Tibial nerve (tissue), 4 donors: Measurements from ENCODE around the gene SRPRB. TPM values are rescaled to one million over a fixed set of nuclear protein-coding genes. Genes with fewer than 3 reads are reported as not detected.

Experiments used
- DNase-seq, 2 donors: peaks; one replicate each; pipeline ENCODE4 v3.0.0-alpha.2; 2019; ENCODE audit warnings: low spot score in 2 of 2
- H3K27ac ChIP-seq, 4 donors: fragments of 200-600 bp; sonication (generic) in 3 of 4; one replicate each; pipeline ENCODE4 v1.5.1; 2017 to 2019; ENCODE audit warnings: mild to moderate bottlenecking in 1 of 4
- H3K27me3 ChIP-seq, 2 donors: fragments of 200-600 bp; sonication (generic) in 1 of 2; one replicate each; pipeline versions ENCODE4 v1.5.1 to v1.6.0; 2017 to 2019
- H3K36me3 ChIP-seq, 3 donors: fragments of 200-600 bp; sonication (generic); one replicate each; pipeline ENCODE4 v1.5.1; 2018 to 2019
- H3K4me1 ChIP-seq, 4 donors: fragments of 200-600 bp; sonication (generic) in 3 of 4; one replicate each; pipeline ENCODE4 v1.5.1; 2017 to 2019
- H3K4me3 ChIP-seq, 4 donors: fragments of 200-600 bp; sonication (generic) in 3 of 4; one replicate each; pipeline ENCODE4 v1.5.1; 2017 to 2019; ENCODE audit warnings: mild to moderate bottlenecking in 1 of 4, moderate library complexity in 1 of 4
- H3K9me3 ChIP-seq, 4 donors: fragments of 200-600 bp; sonication (generic) in 3 of 4; one replicate each; pipeline ENCODE4 v1.5.1; 2017 to 2019
- EP300 ChIP-seq, 2 donors: sonication (generic); formaldehyde crosslinking; IDR thresholded peaks; one replicate each; pipeline ENCODE4 v1.6.1; 2017; ENCODE audit warnings: antibody characterized with exemption in 2 of 2, mild to moderate bottlenecking in 1 of 2
- POLR2A ChIP-seq, 2 donors: fragments of 450-650 bp; IDR thresholded peaks; one replicate each; pipeline ENCODE4 v1.6.1; 2017; ENCODE audit warnings: antibody characterized with exemption in 2 of 2, mild to moderate bottlenecking in 2 of 2, moderate library complexity in 2 of 2
- WGBS, 2 donors: methylation state at CpG; one replicate each; pipeline ENCODE4 v1.1.5; 2018; 5-methylcytosine and 5-hydroxymethylcytosine counted together
- total RNA-seq, 4 donors: library from RNA; depleted of rRNA; stranded (reverse); fragments of >200 nt; gene quantifications; one replicate each; pipeline ENCODE4 v1.1.0, GENCODE V29; 2016
- TF ChIP-seq, protein P1 (sequence below), 5 experiments: fragments of 200-600 bp in 3 of 5; fragments of 450-650 bp in 2 of 5; sonication (generic) in 3 of 5; IDR thresholded peaks; one replicate each; pipeline ENCODE4 v1.5.1; 2016 to 2019; ENCODE audit warnings: antibody characterized with exemption in 5 of 5, mild to moderate bottlenecking in 3 of 5, moderate library complexity in 2 of 5

SRPRB gene
- total RNA-seq, 4 donors from 2014 or later: 14.3 to 19.7 (median 18.0) TPM

DNA sequence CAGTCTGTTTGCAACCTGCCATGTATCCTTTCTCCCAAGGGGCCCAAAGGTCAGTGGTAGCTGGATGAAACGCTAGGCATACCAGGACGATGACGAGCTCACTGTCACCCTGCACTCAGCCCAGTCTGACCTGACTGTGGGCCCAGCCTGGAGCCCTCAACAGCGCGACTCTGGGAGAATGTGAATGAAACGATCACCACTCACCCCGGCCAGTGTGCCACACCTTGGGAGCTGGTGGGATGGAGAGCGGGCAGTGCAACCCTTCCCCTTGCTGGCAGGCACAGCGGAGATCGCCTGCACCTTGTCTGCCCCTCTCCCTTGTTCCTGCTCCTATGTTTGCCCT, 27.2 kb downstream of the SRPRB start:
- Histone ChIP-seq H3K4me3 (no peak overlapping the region), H3K27ac (no peak overlapping the region), H3K36me3 (no peaks in the 10 kb centered on the region), H3K27me3 (no peaks in the 10 kb centered on the region), H3K9me3 (no peaks in the 10 kb centered on the region), H3K4me1 (no peaks in the 10 kb centered on the region)
- no peak for TF ChIP-seq POLR2A (IDR thresholded peaks at IDR 0.05)
- TF ChIP-seq, protein P1, sequence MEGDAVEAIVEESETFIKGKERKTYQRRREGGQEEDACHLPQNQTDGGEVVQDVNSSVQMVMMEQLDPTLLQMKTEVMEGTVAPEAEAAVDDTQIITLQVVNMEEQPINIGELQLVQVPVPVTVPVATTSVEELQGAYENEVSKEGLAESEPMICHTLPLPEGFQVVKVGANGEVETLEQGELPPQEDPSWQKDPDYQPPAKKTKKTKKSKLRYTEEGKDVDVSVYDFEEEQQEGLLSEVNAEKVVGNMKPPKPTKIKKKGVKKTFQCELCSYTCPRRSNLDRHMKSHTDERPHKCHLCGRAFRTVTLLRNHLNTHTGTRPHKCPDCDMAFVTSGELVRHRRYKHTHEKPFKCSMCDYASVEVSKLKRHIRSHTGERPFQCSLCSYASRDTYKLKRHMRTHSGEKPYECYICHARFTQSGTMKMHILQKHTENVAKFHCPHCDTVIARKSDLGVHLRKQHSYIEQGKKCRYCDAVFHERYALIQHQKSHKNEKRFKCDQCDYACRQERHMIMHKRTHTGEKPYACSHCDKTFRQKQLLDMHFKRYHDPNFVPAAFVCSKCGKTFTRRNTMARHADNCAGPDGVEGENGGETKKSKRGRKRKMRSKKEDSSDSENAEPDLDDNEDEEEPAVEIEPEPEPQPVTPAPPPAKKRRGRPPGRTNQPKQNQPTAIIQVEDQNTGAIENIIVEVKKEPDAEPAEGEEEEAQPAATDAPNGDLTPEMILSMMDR (IDR thresholded peaks at IDR 0.05): no peak
- no peak for TF ChIP-seq EP300 (IDR thresholded peaks at IDR 0.05)
- no peak for DNase-seq
- WGBS, 2 donors: 92 to 94% methylated on average over 10 of the region's 10 CpGs

DNA sequence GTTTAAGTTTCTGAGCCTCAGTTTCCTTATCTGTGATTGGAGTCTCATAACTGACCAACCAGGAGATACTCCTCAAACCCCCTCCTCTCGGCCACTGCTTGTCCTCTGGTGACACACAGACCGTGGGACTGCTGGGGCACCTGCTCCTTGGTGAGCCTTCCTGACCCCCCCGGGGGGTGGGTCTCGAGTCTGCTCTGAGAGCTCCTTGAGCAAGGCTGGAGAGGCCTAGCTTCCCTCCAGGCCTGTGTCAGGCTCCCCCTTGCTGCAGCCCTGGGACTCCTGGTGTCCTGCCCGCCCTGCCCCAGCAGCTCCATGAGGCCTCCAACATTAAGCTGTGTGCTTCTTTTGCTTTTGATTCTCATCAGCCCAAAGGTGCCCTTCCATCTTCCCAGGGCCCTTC, 27.7 kb downstream of the SRPRB start:
- H3K36me3 ChIP-seq: peaks cover 0 to 2% (median 0%) of the 10 kb centered on the region in 3 donors
- WGBS, 2 donors: 83 to 90% methylated on average over 1 to 5 of the region's 5 CpGs
- no peak for TF ChIP-seq EP300 (IDR thresholded peaks at IDR 0.05)
- no peak for TF ChIP-seq POLR2A (IDR thresholded peaks at IDR 0.05)
- TF ChIP-seq, protein P1 (IDR thresholded peaks at IDR 0.05): no peak
- no peaks in the 10 kb centered on the region for H3K27me3 ChIP-seq
- no peaks in the 10 kb centered on the region for H3K4me1 ChIP-seq
- DNase-seq: no peak
- no peaks in the 10 kb centered on the region for H3K9me3 ChIP-seq
- no peak overlapping the region for H3K4me3 ChIP-seq
- H3K27ac ChIP-seq: no peak overlapping the region

DNA sequence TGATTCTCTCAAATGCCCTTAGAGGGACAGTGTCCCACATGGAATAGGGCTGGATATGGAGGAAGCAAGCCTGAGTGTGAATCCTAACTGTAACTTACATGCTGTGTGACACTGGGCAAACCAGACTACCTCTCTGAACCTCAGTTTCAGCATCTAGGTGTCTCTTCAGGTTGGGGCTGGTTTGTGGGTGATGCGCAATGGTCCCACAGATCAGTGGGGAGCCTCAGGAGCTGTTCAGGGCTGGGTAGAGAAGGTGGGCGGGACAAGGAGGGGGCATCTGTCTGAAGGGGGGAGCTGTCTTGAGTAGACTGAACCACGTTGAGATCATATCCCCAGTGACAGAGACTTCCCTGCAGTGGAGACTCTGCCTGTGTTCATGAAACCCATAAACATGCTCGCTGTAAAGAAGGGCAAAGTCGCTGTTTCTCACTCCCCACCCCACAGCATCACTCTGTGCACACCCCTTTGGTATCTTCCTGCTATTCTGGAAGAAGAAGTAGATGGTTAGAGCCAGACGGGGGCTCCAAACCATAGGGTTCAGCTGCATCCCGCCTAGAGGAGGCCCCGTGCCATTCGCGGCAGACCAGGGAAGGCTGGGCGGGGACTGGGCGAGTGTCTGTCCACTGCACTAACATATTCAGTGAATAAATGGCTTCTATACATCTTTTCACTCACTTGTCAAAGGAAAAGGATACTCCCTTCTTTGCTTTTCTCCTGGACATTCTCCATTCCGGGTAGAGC, 28.4 kb downstream of the SRPRB start:
- Histone ChIP-seq H3K4me3 (no peak overlapping the region), H3K4me1 (no peaks in the 10 kb centered on the region), H3K27ac (no peak overlapping the region), H3K27me3 (no peaks in the 10 kb centered on the region), H3K36me3 (peaks cover 0 to 5% (median 0%) of the 10 kb centered on the region in 3 donors), H3K9me3 (no peaks in the 10 kb centered on the region)
- 79 to 88% methylated on average over 13 of the region's 13 CpGs for WGBS, 2 donors
- no peak for DNase-seq
- TF ChIP-seq, protein P1 (IDR thresholded peaks at IDR 0.05): no peak
- TF ChIP-seq POLR2A (IDR thresholded peaks at IDR 0.05) (no peak), EP300 (IDR thresholded peaks at IDR 0.05) (no peak)

DNA sequence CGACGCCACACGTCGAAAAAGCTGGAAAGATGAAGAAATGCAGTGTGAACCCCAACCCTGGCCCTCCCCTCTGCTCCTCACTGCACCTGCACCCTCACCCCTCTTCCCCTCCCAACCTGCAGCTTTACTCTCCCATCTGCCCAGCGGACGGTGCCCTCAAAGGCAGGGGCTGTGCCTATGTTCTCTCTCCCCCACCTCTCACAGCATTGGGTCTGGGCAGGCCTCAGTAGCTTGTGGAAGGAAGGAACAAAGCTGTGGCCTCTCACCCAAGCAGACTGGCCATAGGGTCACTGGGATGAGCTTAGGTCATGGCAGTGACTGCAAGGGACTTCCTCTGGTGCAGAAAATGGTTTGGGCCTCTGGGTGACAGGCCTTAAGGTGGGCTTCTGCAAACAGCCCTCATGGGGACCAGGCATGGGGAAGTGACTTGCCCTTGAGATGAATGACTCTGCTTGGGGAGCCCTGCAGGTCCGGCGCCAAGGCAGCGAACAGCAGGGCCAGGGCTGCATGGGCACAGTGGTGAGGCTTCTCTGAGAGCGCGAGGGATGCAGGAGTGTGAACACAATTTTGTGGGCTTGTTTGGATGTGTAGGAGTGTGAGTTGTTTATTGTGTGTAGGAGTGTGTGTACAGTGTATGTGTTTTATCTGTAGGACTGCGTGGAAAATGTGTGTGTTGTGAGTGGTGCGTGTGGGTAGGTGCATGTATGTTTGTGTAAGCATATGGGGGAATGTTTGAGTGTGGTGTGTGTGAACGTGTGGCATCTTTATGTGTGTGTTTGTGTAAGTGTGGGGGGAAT, 29.2 kb downstream of the SRPRB start:
- Histone ChIP-seq H3K4me3 (no peak overlapping the region), H3K36me3 (peaks cover 0 to 5% (median 0%) of the 10 kb centered on the region in 3 donors), H3K27ac (no peak overlapping the region), H3K9me3 (no peaks in the 10 kb centered on the region), H3K27me3 (no peaks in the 10 kb centered on the region), H3K4me1 (no peaks in the 10 kb centered on the region)
- TF ChIP-seq, protein P1 (IDR thresholded peaks at IDR 0.05): no peak
- TF ChIP-seq EP300 (IDR thresholded peaks at IDR 0.05): no peak
- TF ChIP-seq POLR2A (IDR thresholded peaks at IDR 0.05): no peak
- WGBS, 2 donors: 90 to 91% methylated on average over 13 to 14 of the region's 14 CpGs
- DNase-seq: no peak

DNA sequence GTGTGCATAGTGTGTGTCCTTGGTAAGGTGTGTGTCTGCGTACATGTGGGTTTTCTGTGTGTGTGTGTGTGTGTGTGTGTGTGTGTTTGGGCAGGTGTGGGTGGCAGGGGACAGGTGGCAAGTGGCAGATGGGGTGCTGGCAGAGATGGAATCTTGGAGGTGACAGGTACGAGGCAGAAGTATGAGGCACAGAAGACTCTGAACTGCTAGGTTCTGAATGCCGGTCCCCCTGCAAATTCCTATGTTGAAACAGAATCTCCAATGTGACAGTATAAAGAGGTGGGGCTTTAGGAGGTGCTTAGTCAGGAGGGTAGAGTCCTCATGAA, 29.8 kb downstream of the SRPRB start:
- TF ChIP-seq EP300 (IDR thresholded peaks at IDR 0.05) (no peak), POLR2A (IDR thresholded peaks at IDR 0.05) (no peak)
- TF ChIP-seq, protein P1 (IDR thresholded peaks at IDR 0.05): no peak
- DNase-seq: no peak
- Histone ChIP-seq H3K27me3 (no peaks in the 10 kb centered on the region), H3K9me3 (no peaks in the 10 kb centered on the region), H3K4me3 (no peak overlapping the region), H3K4me1 (no peaks in the 10 kb centered on the region), H3K36me3 (peaks cover 0 to 5% (median 0%) of the 10 kb centered on the region in 3 donors), H3K27ac (no peak overlapping the region)
- WGBS, 2 donors: 93 to 94% methylated on average over 3 of the region's 3 CpGs
